Pancreas (tissue), 10 donors: ENCODE data around the gene GABRA5. TPM values are rescaled to one million over a fixed set of nuclear protein-coding genes. Genes with fewer than 3 reads are reported as not detected.

Source experiments
- ATAC-seq, 4 donors: fragments of 200-7000 bp; cut with Tn5 transposase; one replicate each; pipeline versions ENCODE4 v1.8.0 to v1.9.1; 2020; ENCODE audit warnings: mild to moderate bottlenecking in 4 of 4, moderate library complexity in 4 of 4
- DNase-seq, 6 donors: peaks; one replicate each; pipeline ENCODE4 v3.0.0-alpha.2; 2020
- FAIRE-seq: peaks from 2 replicates; lab custom pipeline; 2012; peaks lifted over from hg19 to GRCh38; lab: Jason Lieb, UNC
- H3K27ac ChIP-seq, 4 donors: fragments of 200-600 bp; sonication (generic); 1 replicate in 3 of 4; 2 replicates in 1 of 4; pipeline versions ENCODE4 v1.5.0 to v1.8.0; 2020
- H3K27me3 ChIP-seq, 4 donors: fragments of 200-600 bp; one replicate each; pipeline ENCODE4 v1.8.0; 2021
- H3K36me3 ChIP-seq, 3 donors: fragments of 200-600 bp; sonication (generic) in 1 of 3; one replicate each; pipeline versions ENCODE4 v1.5.0 to v1.8.0; 2020 to 2021
- H3K4me1 ChIP-seq, 3 donors: fragments of 200-600 bp; one replicate each; pipeline ENCODE4 v1.8.0; 2021
- H3K4me3 ChIP-seq, 4 donors: fragments of 200-600 bp; sonication (generic) in 2 of 4; one replicate each; pipeline versions ENCODE4 v1.5.0 to v1.8.0; 2020 to 2021
- H3K9me3 ChIP-seq, 4 donors: fragments of 200-600 bp; one replicate each; pipeline ENCODE4 v1.8.0; 2021
- CTCF ChIP-seq, 4 donors: fragments of 200-600 bp; sonication (generic) in 3 of 4; IDR thresholded peaks; one replicate each; pipeline versions ENCODE4 v1.5.0 to v1.8.0; 2021; ENCODE audit warnings: antibody characterized with exemption in 4 of 4
- WGBS, 2 donors: extraction: QIAGEN DNeasy Blood & Tissue Kit; methylation state at CpG; one replicate each; pipeline ENCODE4 v1.1.7; 2013; 5-methylcytosine and 5-hydroxymethylcytosine counted together
- intact Hi-C, 3 donors: fragments of 100-400 bp; cut with DNase I; formaldehyde crosslinking; loops; one replicate each; pipeline versions ENCODE4 v1.11.1 to v1.14.2; 2022
- polyA plus RNA-seq, 2 donors: library from polyadenylated mRNA; stranded (reverse); fragments of 200-250 nt; gene quantifications; one replicate each; pipeline ENCODE4 v1.2.3, GENCODE V29; 2013
- total RNA-seq, 6 donors: library from RNA; stranded (reverse); fragmentation: NEBNext Ultra II Directional in 4 of 6; extraction: Animal tissue kit (Norgen Biotek cat#: 25700) in 4 of 6; gene quantifications; one replicate each; pipeline versions ENCODE4 v1.2.1 to v1.2.4, GENCODE V29; 2021 to 2023
- donor health status: healthy with polysubstance abuse.
- donor health status: DM: no; HTN: no; CAD: no; lungs with moderate emphysema.
- donor health status: DM: no; HTN: no; CAD: no.
- donor health status: control.
- donor health status: control.
- donor health status: Bipolar disorder and iron deficiency.
- donor health status: DM: yes; HTN: yes; CAD: no.
- donor health status: DM: no; HTN: no; CAD: no.
- donor health status: DM: no; HTN: no; CAD: no.
- donor health status: DM: yes; HTN: yes; CAD: no.

Gene GABRA5
- total and polyA plus RNA-seq, 8 donors, result 0.16 to 0.52 (median 0.28) TPM; not detected in 4

- no peak for TF ChIP-seq CTCF (IDR thresholded peaks at IDR 0.05)
- DNase-seq, result no peak
- ATAC-seq, result no peak
- Histone ChIP-seq H3K4me1 (no peaks in the 10 kb centered on the region), H3K9me3 (no peaks in the 10 kb centered on the region), H3K36me3 (no peaks in the 10 kb centered on the region), H3K27me3 (no peaks in the 10 kb centered on the region), H3K27ac (no peak overlapping the region), H3K4me3 (no peak overlapping the region)
- FAIRE-seq, result no peak
- 42 to 47% methylated on average over 4 of the region's 4 CpGs for WGBS, 2 donors
- intact Hi-C loops, result no loop called here
Measured at GRCh38 chr15:26910715-26911114, 43.9 kb downstream of the GABRA5 start.

- intact Hi-C loops, result no loop called here
- Histone ChIP-seq H3K4me3 (no peak overlapping the region), H3K36me3 (no peaks in the 10 kb centered on the region), H3K4me1 (no peaks in the 10 kb centered on the region), H3K27me3 (no peaks in the 10 kb centered on the region), H3K27ac (no peak overlapping the region), H3K9me3 (no peaks in the 10 kb centered on the region)
- 14 to 30% methylated on average over 1 of the region's 1 CpG for WGBS, 2 donors
- DNase-seq (no peak), ATAC-seq (no peak), FAIRE-seq (no peak)
- no peak for TF ChIP-seq CTCF (IDR thresholded peaks at IDR 0.05)
Measured at GRCh38 chr15:26921433-26921832, 54.6 kb downstream of the GABRA5 start.

GRCh38 chr15:26926081-26926480 lies 59.2 kb downstream of the GABRA5 start:
- H3K9me3 ChIP-seq, result no peaks in the 10 kb centered on the region
- no peaks in the 10 kb centered on the region for H3K27me3 ChIP-seq
- WGBS, 2 donors, result 55 to 73% methylated on average over 2 of the region's 2 CpGs
- no peak overlapping the region for H3K4me3 ChIP-seq
- H3K36me3 ChIP-seq, result no peaks in the 10 kb centered on the region
- ATAC-seq (no peak), DNase-seq (no peak), FAIRE-seq (no peak)
- no peaks in the 10 kb centered on the region for H3K4me1 ChIP-seq
- intact Hi-C loops, result no loop called here
- no peak overlapping the region for H3K27ac ChIP-seq
- no peak for TF ChIP-seq CTCF (IDR thresholded peaks at IDR 0.05)

- FAIRE-seq, result no peak
- no peaks in the 10 kb centered on the region for H3K9me3 ChIP-seq
- H3K4me1 ChIP-seq, result no peaks in the 10 kb centered on the region
- H3K36me3 ChIP-seq, result no peaks in the 10 kb centered on the region
- ATAC-seq, result no peak
- H3K4me3 ChIP-seq, result no peak overlapping the region
- DNase-seq, result no peak
- H3K27me3 ChIP-seq, result no peaks in the 10 kb centered on the region
- WGBS, 2 donors, result 51 to 61% methylated on average over 8 of the region's 8 CpGs
- H3K27ac ChIP-seq, result no peak overlapping the region
- intact Hi-C loops, result no loop called here
- TF ChIP-seq CTCF (IDR thresholded peaks at IDR 0.05), result no peak
Measured at GRCh38 chr15:26928051-26928450, 61.2 kb downstream of the GABRA5 start.

GRCh38 chr15:26929588-26929987 lies 62.7 kb downstream of the GABRA5 start:
- Histone ChIP-seq H3K4me1 (no peaks in the 10 kb centered on the region), H3K36me3 (no peaks in the 10 kb centered on the region), H3K27me3 (no peaks in the 10 kb centered on the region), H3K27ac (no peak overlapping the region), H3K9me3 (no peaks in the 10 kb centered on the region), H3K4me3 (no peak overlapping the region)
- no peak for ATAC-seq
- intact Hi-C loops, result no loop called here
- TF ChIP-seq CTCF (IDR thresholded peaks at IDR 0.05), result no peak
- WGBS, 2 donors, result 61 to 75% methylated on average over 4 of the region's 4 CpGs
- DNase-seq, result no peak
- no peak for FAIRE-seq
